ENCODE measurements around the gene RGS4. TPM values are rescaled to one million over a fixed set of nuclear protein-coding genes. Genes with fewer than 3 reads are reported as not detected.
A peak's percentile ranks its signal among the peaks of the same experiment; 100 is the strongest.

Gene RGS4
- polyA plus RNA-seq (2011; rRNA removed) (25.8 and 26.4 TPM in 2 replicates), polyA minus RNA-seq (2011; rRNA and poly(A)+ RNA removed) (7.1 and 10.4 TPM in 2 replicates)

DNA sequence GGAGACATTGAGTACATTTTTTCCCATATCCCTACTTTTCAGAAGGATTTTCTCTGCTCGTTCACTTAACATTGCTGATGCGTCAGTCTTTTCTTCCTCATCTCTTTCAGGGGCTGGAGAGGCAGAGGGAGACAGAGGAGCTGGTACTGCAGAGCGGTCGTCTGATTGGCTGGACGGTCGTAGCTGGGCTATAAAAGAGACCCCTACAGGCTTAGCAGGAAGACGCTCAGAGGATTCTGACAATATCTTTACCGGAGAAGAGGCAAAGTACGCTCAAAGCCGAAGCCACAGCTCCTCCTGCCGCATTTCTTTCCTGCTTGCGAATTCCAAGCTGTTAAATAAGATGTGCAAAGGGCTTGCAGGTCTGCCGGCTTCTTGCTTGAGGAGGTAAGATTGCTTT lies at the start of gene RGS4:
Gene RGS4, plus strand, starts transcription at position 220 of the 400 bp plus-strand sequence. Its CDS starts 124 bp downstream, at position 344.
- DNase-seq (ENCODE audit: low read depth), result peak; percentile 75
- H3K4me3 ChIP-seq (ENCODE audit: low read depth, low read length), result peak within 1 kb of the TSS; percentile 35
- H3K36me3 ChIP-seq (ENCODE audit: control insufficient read depth, insufficient read depth, low read length), result peaks cover 6% of the 10 kb centered on the region; the same call in 1 of the 2 replicates
- CTCF ChIA-PET, result interaction anchor here (0.6 to 9.7 kb wide), 41 partner anchors 9 to 1627 kb away, joined by 3 to 117 read pairs (median 5); no protein-coding TSS in a partner anchor
- TF ChIP-seq, protein P1, sequence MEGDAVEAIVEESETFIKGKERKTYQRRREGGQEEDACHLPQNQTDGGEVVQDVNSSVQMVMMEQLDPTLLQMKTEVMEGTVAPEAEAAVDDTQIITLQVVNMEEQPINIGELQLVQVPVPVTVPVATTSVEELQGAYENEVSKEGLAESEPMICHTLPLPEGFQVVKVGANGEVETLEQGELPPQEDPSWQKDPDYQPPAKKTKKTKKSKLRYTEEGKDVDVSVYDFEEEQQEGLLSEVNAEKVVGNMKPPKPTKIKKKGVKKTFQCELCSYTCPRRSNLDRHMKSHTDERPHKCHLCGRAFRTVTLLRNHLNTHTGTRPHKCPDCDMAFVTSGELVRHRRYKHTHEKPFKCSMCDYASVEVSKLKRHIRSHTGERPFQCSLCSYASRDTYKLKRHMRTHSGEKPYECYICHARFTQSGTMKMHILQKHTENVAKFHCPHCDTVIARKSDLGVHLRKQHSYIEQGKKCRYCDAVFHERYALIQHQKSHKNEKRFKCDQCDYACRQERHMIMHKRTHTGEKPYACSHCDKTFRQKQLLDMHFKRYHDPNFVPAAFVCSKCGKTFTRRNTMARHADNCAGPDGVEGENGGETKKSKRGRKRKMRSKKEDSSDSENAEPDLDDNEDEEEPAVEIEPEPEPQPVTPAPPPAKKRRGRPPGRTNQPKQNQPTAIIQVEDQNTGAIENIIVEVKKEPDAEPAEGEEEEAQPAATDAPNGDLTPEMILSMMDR (IDR thresholded peaks at IDR 0.05; ENCODE audit: insufficient read depth, low read depth, low read length), result peak; percentile 77
- POLR2A ChIA-PET, result interaction anchor here (0.5 to 1.0 kb wide), 2 partner anchors 191 to 218 kb away, joined by 3 to 7 read pairs; no protein-coding TSS in a partner anchor
- H3K27me3 ChIP-seq (ENCODE audit: control insufficient read depth, insufficient read depth, low read length), result no peaks in the 10 kb centered on the region

DNA sequence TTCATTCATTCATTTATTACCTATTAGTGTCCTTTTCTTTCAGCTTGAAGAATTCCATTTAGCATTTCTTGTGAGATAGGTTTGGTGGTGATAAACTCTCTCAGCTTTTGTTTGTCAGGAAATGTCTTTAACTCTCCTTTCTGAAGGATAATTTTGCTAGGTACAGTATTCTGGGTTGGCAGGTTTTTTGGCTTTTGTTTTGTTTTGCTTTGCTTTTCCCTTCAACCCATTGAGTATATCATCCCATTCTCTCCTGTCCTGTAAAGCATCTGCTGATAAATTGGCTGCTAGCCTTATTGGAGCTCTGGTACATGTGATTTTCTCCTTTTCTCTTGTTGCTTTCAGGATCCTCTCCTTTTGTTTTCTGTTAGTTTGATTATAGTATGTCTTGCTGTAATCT lies 47.0 kb upstream of the RGS4 start:
- ChIA-PET CTCF (interaction anchor here (1.0 kb wide), 1 partner anchor 47 kb away, joined by 4 read pairs; the partner anchor contains the start of gene RGS4), POLR2A (no interaction called here)
- Histone ChIP-seq H3K4me3 (ENCODE audit: low read depth, low read length) (no peak overlapping the region), H3K36me3 (ENCODE audit: control insufficient read depth, insufficient read depth, low read length) (no peaks in the 10 kb centered on the region), H3K27me3 (ENCODE audit: control insufficient read depth, insufficient read depth, low read length) (no peaks in the 10 kb centered on the region)
- TF ChIP-seq, protein P1 (IDR thresholded peaks at IDR 0.05; ENCODE audit: insufficient read depth, low read depth, low read length), result no peak
- DNase-seq (ENCODE audit: low read depth), result no peak

DNA sequence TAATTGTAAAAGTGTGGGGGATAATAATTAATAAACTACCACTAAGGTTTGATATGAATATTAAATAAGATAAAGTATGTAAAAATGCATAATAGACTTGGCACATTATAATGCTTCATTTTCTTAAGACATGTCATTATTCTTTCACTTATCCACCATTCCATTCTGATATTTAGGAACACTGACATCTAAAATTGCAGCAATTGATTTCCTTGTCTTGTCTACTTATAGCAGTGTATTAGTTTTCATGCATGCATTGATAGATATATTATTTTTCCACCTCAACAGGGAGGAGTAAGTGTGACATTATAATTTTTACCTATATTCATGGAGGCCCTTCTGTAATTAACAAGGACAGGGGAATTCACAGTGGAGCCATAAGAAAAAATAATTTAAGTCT lies 41.6 kb upstream of the RGS4 start:
- TF ChIP-seq, protein P1 (IDR thresholded peaks at IDR 0.05; ENCODE audit: insufficient read depth, low read depth, low read length), result no peak
- no peak for DNase-seq (ENCODE audit: low read depth)
- Histone ChIP-seq H3K36me3 (ENCODE audit: control insufficient read depth, insufficient read depth, low read length) (no peaks in the 10 kb centered on the region), H3K27me3 (ENCODE audit: control insufficient read depth, insufficient read depth, low read length) (no peaks in the 10 kb centered on the region), H3K4me3 (ENCODE audit: low read depth, low read length) (no peak overlapping the region)
- ChIA-PET CTCF (no interaction called here), POLR2A (no interaction called here)

DNA sequence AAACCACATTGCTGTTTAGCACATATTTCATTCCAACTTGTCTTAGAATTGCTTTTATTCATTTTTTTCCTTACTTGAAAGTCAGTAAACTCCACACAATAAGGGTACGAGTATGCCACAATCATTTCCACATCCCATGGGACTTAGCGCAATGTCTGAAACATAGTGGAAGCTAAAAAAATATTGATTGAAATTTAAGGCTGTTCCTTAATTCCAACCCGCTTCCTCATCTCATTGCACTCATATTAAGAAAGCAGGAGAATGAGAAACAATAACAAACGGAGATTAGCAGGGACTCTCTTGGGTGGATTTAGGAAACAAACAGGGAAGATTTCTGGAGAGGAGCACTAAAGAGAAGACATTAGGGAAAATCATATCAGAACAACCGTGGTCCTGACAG lies 39.3 kb upstream of the RGS4 start:
- DNase-seq (ENCODE audit: low read depth), result no peak
- TF ChIP-seq, protein P1 (IDR thresholded peaks at IDR 0.05; ENCODE audit: insufficient read depth, low read depth, low read length), result no peak
- ChIA-PET POLR2A (no interaction called here), CTCF (interaction anchor here (0.6 to 1.5 kb wide), 2 partner anchors 87 to 286 kb away, joined by 3 to 4 read pairs; no protein-coding TSS in a partner anchor)
- Histone ChIP-seq H3K27me3 (ENCODE audit: control insufficient read depth, insufficient read depth, low read length) (no peaks in the 10 kb centered on the region), H3K36me3 (ENCODE audit: control insufficient read depth, insufficient read depth, low read length) (no peaks in the 10 kb centered on the region), H3K4me3 (ENCODE audit: low read depth, low read length) (no peak overlapping the region)

DNA sequence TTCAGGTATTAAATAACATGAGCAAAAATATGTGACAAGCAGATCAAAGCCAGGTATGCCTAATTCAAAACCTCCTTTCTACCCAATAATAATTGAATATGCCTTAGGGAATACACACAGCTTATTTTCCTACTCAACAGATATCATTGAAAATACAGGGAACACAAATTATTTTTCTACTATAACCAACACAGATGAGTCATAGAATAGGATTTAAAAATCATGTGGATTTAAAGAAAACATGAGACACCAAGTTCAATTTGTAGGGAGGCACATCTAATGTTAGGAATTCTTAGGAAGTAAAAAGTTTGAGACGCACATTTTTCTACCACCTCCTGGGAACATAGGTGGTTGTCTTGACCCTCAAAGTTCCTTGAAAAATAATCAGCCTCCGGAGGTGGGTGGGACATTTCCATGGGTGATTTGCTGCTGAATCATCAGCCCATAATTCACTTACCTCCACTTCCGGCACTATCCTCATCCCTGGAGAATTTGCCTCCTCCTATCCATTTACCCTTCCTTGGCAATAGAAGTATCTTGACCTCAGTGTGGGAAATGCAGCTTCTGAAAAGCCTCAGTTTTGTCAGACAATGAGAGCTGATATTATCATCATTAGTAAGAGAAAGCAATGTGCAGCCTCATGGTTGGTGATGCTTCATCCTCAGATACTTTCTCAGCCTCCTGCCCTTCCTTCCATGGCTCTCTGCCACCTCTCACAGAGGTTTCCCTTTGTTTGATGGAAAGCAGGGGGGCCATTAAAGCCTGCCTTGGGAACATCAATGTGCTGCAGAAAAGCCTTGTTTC lies 33.5 kb upstream of the RGS4 start:
- TF ChIP-seq, protein P1 (IDR thresholded peaks at IDR 0.05; ENCODE audit: insufficient read depth, low read depth, low read length), result no peak
- ChIA-PET CTCF (interaction anchor here (1.2 to 1.5 kb wide), 2 partner anchors 22 to 93 kb away, joined by 4 read pairs; no protein-coding TSS in a partner anchor), POLR2A (no interaction called here)
- Histone ChIP-seq H3K4me3 (ENCODE audit: low read depth, low read length) (no peak overlapping the region), H3K36me3 (ENCODE audit: control insufficient read depth, insufficient read depth, low read length) (no peaks in the 10 kb centered on the region), H3K27me3 (ENCODE audit: control insufficient read depth, insufficient read depth, low read length) (no peaks in the 10 kb centered on the region)
- peak; percentile 82 for DNase-seq (ENCODE audit: low read depth)

Data from BJ (cell line).